ENCODE data around the gene TMEM59L. TPM values are rescaled to one million over a fixed set of nuclear protein-coding genes. Genes with fewer than 3 reads are reported as not detected.
A peak's percentile ranks its signal among the peaks of the same experiment; 100 is the strongest.

The TMEM59L gene
- total and polyA plus RNA-seq, 2 of the 13 experiments (the other 11 are each of a cell fraction or from before 2014, with no cell fraction given): 0.97 to 5.5 TPM

- TF ChIP-seq CEBPZ (IDR thresholded peaks at IDR 0.05; ENCODE audit: low read length) (no peak), ZNF747 (CRISPR knock-in tag; IDR thresholded peaks at IDR 0.05; ENCODE audit: borderline replicate concordance) (no peak), ZNF326 (CRISPR knock-in tag; IDR thresholded peaks at IDR 0.05; ENCODE audit: borderline replicate concordance) (peak; percentile 74), SMARCC2 (IDR thresholded peaks at IDR 0.05) (no peak), ATRX (CRISPR knock-in tag; IDR thresholded peaks at IDR 0.05; ENCODE audit: borderline replicate concordance) (no peak), THRA (CRISPR knock-in tag; IDR thresholded peaks at IDR 0.05; ENCODE audit: borderline replicate concordance) (no peak), ZNF331 (CRISPR knock-in tag; IDR thresholded peaks at IDR 0.05) (no peak), MTA1 (CRISPR knock-in tag; IDR thresholded peaks at IDR 0.05; ENCODE audit: borderline replicate concordance) (no peak), ZNF773 (CRISPR knock-in tag; IDR thresholded peaks at IDR 0.05; ENCODE audit: borderline replicate concordance) (no peak), ZMYM3 (CRISPR knock-in tag; IDR thresholded peaks at IDR 0.05) (no peak), ZNF382 (CRISPR knock-in tag; IDR thresholded peaks at IDR 0.05; ENCODE audit: borderline replicate concordance) (no peak), NR3C1 (CRISPR knock-in tag; IDR thresholded peaks at IDR 0.05) (no peak), SAP130 (CRISPR knock-in tag; IDR thresholded peaks at IDR 0.05; ENCODE audit: low read depth) (peak; percentile 18; the same call in 1 of the 2 replicates), MLLT10 (CRISPR knock-in tag; IDR thresholded peaks at IDR 0.05) (no peak), ATF4 (CRISPR knock-in tag; IDR thresholded peaks at IDR 0.05) (no peak), SYNCRIP (IDR thresholded peaks at IDR 0.05; ENCODE audit: insufficient read depth, low read depth, low read length) (no peak), ZNF362 (CRISPR knock-in tag; IDR thresholded peaks at IDR 0.05; ENCODE audit: borderline replicate concordance) (no peak; the same call in 1 of the 2 replicates), ZNF83 (CRISPR knock-in tag; IDR thresholded peaks at IDR 0.05; ENCODE audit: borderline replicate concordance) (no peak), ERF (CRISPR knock-in tag; IDR thresholded peaks at IDR 0.05) (no peak), NR1H2 (CRISPR knock-in tag; IDR thresholded peaks at IDR 0.05; ENCODE audit: borderline replicate concordance, low read depth) (no peak), RBM22 (optimal IDR thresholded peaks at IDR 0.05; ENCODE audit: low read length) (peak; percentile 37), HDAC6 (IDR thresholded peaks at IDR 0.05; ENCODE audit: low read depth, low read length) (no peak), PAX8 (CRISPR knock-in tag; IDR thresholded peaks at IDR 0.05; ENCODE audit: borderline replicate concordance) (no peak)
Measured at GRCh38 chr19:18590273-18591272, 22.1 kb upstream of the TMEM59L start (continued).
